ENCODE data around the gene INPP4B.
"Not testable (repeated sequence)": the region's sequence is repeated elsewhere in the genome, so short reads cannot be mapped to it uniquely, and the experiment has no call there.

The INPP4B gene

DNA sequence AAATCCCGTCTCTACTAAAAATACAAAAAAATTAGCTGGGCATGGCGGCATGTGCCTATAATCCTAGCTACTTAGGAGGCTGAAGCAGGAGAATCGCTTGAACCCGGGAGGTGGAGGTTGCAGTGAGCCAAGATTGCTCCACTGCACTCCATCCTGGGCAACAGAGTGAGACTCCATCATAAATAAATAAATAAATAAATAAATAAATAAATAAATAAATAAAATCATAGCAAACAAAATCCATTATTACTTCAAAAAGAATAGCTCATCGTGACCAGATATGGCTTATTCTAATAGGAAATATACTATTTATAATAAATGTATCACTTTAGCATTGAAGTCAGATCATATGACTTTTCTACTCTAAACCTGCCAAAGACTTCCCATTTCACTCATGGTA lies 42.2 kb downstream of the INPP4B start:
- not testable (repeated sequence) for H3K9me3 Mint-ChIP-seq; ATAC-seq; H3K27ac Mint-ChIP-seq; H3K4me1 Mint-ChIP-seq; DNase-seq (ENCODE audit: low spot score in 2 of 2); H3K36me3 Mint-ChIP-seq; H3K4me3 Mint-ChIP-seq

- no peaks in the 10 kb centered on the region for H3K36me3 Mint-ChIP-seq
- no peak overlapping the region for H3K27ac Mint-ChIP-seq
- H3K4me1 Mint-ChIP-seq = no peaks in the 10 kb centered on the region
- ATAC-seq = peak; percentile 76
- H3K4me3 Mint-ChIP-seq = no peak overlapping the region
- no peaks in the 10 kb centered on the region for H3K9me3 Mint-ChIP-seq
- DNase-seq (ENCODE audit: low spot score in 2 of 2) = no peak
Observed at GRCh38 chr4:142801966-142802365, 44.1 kb downstream of the INPP4B start.

DNA sequence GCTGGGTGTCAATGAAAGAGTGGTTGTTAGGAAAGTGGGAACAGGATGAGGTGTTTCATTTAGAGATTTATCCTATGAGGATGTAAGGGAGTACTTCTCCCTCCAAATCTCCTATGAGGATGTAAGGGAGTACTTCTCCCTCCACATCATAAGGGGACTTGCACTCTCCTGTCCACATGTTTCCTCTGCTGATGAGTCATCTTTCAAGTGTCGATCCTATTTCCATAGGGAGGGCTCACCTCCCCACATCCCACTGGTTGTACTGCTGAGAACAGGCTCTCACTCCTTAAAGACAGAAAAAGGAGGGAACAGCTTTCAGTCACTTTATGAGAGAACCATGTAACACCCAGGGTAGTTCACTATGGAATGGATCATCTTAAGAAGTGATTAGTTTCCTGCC lies 65.0 kb downstream of the INPP4B start:
- Mint-ChIP-seq H3K4me1 (no peaks in the 10 kb centered on the region), H3K27ac (no peak overlapping the region), H3K4me3 (no peak overlapping the region), H3K9me3 (no peaks in the 10 kb centered on the region), H3K36me3 (no peaks in the 10 kb centered on the region)
- no peak for DNase-seq (ENCODE audit: low spot score in 2 of 2)
- ATAC-seq = no peak

DNA sequence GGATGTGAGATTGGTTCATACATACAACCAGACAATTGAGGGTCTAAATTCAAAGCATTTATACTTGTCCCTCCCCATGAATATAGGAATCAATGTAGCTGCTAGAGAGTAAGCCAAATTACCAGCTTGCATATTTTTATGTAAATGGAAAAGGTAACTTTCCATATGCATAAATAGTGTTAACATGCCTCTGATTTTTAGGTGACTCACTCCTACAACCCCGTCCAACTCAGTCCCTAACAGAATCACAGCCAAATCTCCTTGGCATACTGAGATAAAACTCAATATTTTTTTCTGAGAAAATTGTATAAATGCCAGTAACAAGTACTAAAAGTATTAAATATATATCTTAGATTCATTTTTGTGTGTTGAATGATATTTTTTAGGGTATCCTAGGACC lies 67.2 kb downstream of the INPP4B start:
- Mint-ChIP-seq H3K4me3 (no peak overlapping the region), H3K4me1 (no peaks in the 10 kb centered on the region), H3K36me3 (no peaks in the 10 kb centered on the region), H3K27ac (no peak overlapping the region), H3K9me3 (no peaks in the 10 kb centered on the region)
- ATAC-seq (no peak), DNase-seq (ENCODE audit: low spot score in 2 of 2) (no peak)

DNA sequence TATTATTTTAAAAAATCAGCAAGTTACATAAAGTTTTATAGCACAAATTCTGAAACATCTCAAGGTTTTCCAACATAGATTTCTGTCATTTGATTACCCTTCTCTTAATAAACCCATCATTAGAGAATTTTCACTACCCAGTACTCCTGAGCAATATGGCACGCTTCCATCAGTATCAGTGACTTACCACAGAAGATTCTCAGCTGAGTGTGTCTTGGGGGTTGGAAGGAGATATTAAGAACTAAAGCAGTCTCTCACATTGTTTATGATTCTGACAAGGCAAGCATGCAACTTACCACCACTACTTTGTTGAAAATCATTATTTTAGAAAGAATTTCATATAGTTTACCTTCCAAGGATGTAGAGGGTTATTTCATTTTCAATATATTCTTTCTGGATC lies 67.7 kb downstream of the INPP4B start:
- no peak for DNase-seq (ENCODE audit: low spot score in 2 of 2)
- no peaks in the 10 kb centered on the region for H3K36me3 Mint-ChIP-seq
- no peak for ATAC-seq
- no peaks in the 10 kb centered on the region for H3K4me1 Mint-ChIP-seq
- no peak overlapping the region for H3K27ac Mint-ChIP-seq
- H3K9me3 Mint-ChIP-seq = no peaks in the 10 kb centered on the region
- H3K4me3 Mint-ChIP-seq = no peak overlapping the region

DNA sequence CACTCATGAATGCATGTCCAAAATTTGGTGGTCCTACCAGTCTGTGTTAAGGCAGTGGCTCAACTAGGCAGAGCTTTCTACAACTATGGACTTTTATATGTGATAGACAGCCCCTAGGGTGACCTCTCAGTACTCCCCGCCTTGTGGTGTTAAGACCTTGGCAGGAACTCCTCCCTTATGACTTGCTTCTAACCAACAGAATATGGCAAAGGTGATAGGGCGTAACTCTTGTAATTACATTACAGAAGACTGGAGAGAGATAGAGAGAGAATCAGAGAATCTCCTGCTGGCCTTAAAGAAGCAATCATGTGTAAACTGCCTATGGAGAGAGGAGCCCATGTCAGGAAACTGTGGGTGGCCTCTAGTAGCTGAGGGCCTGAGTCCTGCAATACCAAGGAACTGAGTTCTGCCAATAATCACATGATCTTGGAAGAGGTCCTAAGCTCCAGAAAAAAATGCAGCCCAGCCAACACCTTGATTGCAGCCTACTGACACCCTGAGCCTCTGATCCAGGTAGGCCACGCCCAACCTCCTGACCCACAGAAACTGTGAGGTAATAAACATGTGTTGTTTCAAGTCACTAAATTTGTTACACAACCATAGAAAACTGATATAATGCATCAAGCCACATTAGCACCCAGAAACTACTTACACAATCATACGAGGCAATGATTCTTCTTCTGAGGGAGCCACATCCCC lies 68.9 kb downstream of the INPP4B start:
- ATAC-seq = no peak
- Mint-ChIP-seq H3K4me1 (no peaks in the 10 kb centered on the region), H3K27ac (no peak overlapping the region), H3K4me3 (no peak overlapping the region), H3K9me3 (no peaks in the 10 kb centered on the region), H3K36me3 (no peaks in the 10 kb centered on the region)
- no peak for DNase-seq (ENCODE audit: low spot score in 2 of 2)

GRCh38 chr4:142776026-142776425 lies 70.1 kb downstream of the INPP4B start:
- Mint-ChIP-seq H3K4me1 (no peaks in the 10 kb centered on the region), H3K27ac (no peak overlapping the region), H3K9me3 (no peaks in the 10 kb centered on the region), H3K4me3 (no peak overlapping the region), H3K36me3 (no peaks in the 10 kb centered on the region)
- no peak for DNase-seq (ENCODE audit: low spot score in 2 of 2)
- no peak for ATAC-seq

- Mint-ChIP-seq H3K4me1 (no peaks in the 10 kb centered on the region), H3K27ac (no peak overlapping the region)
Observed at GRCh38 chr4:142773505-142773904, 72.6 kb downstream of the INPP4B start.

GRCh38 chr4:142762280-142762679 lies 83.8 kb downstream of the INPP4B start:
- Mint-ChIP-seq H3K4me1 (no peaks in the 10 kb centered on the region), H3K27ac (no peak overlapping the region), H3K36me3 (no peaks in the 10 kb centered on the region), H3K4me3 (no peak overlapping the region), H3K9me3 (no peaks in the 10 kb centered on the region)
- ATAC-seq (no peak), DNase-seq (ENCODE audit: low spot score in 2 of 2) (no peak)

More at GRCh38 chr4:142773505-142773904, 72.6 kb downstream of the INPP4B start:
- Mint-ChIP-seq H3K4me3 (no peak overlapping the region), H3K9me3 (no peaks in the 10 kb centered on the region), H3K36me3 (no peaks in the 10 kb centered on the region)
- no peak for ATAC-seq
- no peak for DNase-seq (ENCODE audit: low spot score in 2 of 2)

DNA sequence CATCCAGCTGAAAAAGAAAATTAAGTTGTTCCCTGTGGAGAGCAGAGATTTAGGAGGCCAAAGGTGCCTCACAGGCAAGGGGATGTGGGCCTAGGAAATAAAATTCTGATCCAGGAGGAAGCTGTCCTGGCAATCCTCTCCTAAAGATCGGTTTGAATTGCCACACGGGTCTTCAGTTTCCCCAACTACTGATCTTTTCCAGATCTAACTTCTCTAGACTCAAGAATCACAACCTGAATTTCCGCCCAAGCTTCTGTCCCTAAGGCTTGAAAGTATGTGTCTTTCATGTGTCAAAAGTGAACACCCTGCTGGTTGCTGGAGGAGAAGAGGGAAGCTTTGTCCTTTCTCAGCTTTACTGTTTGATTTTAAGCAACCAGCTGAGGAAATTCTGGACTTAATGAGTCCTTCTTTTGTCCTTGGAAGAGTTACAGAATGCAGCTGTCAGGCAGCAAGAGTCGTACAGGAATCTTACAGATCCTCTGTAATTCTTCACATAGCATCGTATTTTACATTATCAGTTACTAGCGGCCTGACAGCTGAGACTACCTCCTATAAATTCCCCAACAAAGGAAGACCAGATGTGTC lies 93.8 kb downstream of the INPP4B start:
- H3K9me3 Mint-ChIP-seq = no peaks in the 10 kb centered on the region
- no peak for ATAC-seq
- H3K4me3 Mint-ChIP-seq = no peak overlapping the region
- H3K27ac Mint-ChIP-seq = no peak overlapping the region
- no peaks in the 10 kb centered on the region for H3K36me3 Mint-ChIP-seq
- H3K4me1 Mint-ChIP-seq = no peaks in the 10 kb centered on the region
- no peak for DNase-seq (ENCODE audit: low spot score in 2 of 2)

- ATAC-seq (no peak), DNase-seq (ENCODE audit: low spot score in 2 of 2) (no peak)
- H3K4me3 Mint-ChIP-seq = no peak overlapping the region
- peaks cover 12% of the 10 kb centered on the region for H3K9me3 Mint-ChIP-seq
- H3K27ac Mint-ChIP-seq = no peak overlapping the region
- no peaks in the 10 kb centered on the region for H3K36me3 Mint-ChIP-seq
- H3K4me1 Mint-ChIP-seq = no peaks in the 10 kb centered on the region
Observed at GRCh38 chr4:142743121-142743825, 102.8 kb downstream of the INPP4B start.

- H3K4me1 Mint-ChIP-seq = no peaks in the 10 kb centered on the region
- no peak overlapping the region for H3K4me3 Mint-ChIP-seq
- no peaks in the 10 kb centered on the region for H3K36me3 Mint-ChIP-seq
Observed at GRCh38 chr4:142741995-142742394, 104.1 kb downstream of the INPP4B start.

DNA sequence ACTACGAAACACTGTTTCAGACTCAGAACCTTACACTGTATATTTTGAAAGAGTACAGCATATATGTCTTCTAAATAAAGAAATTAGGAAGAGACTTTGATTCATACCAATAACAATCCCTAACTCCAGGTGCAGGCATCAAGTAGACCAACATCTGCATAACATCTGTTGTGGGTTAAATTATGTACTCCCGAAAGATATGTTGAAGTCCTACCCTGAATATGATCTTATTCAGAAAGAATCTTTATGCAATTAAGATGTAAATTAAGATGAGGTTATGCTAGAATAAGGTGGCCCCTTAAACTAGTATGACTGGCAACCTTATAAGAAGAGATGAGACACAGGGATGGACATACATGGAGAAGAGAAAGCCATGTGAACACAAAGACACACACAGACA lies 117.9 kb downstream of the INPP4B start:
- H3K4me3 Mint-ChIP-seq = no peak overlapping the region
- H3K4me1 Mint-ChIP-seq = no peaks in the 10 kb centered on the region
- no peaks in the 10 kb centered on the region for H3K9me3 Mint-ChIP-seq
- DNase-seq (ENCODE audit: low spot score in 2 of 2) (no peak), ATAC-seq (no peak)
- H3K36me3 Mint-ChIP-seq = no peaks in the 10 kb centered on the region
- no peak overlapping the region for H3K27ac Mint-ChIP-seq

More at GRCh38 chr4:142741995-142742394, 104.1 kb downstream of the INPP4B start:
- ATAC-seq = no peak
- no peak for DNase-seq (ENCODE audit: low spot score in 2 of 2)
- peaks cover 12% of the 10 kb centered on the region for H3K9me3 Mint-ChIP-seq
- H3K27ac Mint-ChIP-seq = no peak overlapping the region

- DNase-seq (ENCODE audit: low spot score in 2 of 2) (no peak), ATAC-seq (no peak)
- H3K9me3 Mint-ChIP-seq = no peaks in the 10 kb centered on the region
- no peaks in the 10 kb centered on the region for H3K4me1 Mint-ChIP-seq
- no peaks in the 10 kb centered on the region for H3K36me3 Mint-ChIP-seq
- H3K4me3 Mint-ChIP-seq = no peak overlapping the region
- H3K27ac Mint-ChIP-seq = no peak overlapping the region
Observed at GRCh38 chr4:142727149-142727548, 119.0 kb downstream of the INPP4B start.

DNA sequence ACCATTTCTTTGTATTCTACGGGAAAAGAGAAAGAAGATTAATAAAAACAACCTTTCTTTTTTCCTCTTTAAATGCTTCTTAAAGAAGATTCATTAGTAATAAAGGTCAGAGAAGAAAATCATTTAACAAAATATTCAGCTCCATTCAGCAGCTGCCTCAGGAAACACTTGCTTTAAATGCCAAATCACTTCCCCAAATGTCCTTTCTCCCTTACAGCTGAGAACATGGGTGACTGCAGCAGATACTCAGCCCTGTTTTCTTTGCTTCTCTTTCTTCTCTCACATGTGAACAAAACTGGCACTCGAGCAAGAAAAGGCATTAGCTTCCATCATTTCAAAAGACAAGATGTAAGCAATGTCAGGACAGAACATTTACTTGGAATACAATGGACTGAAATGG lies 120.2 kb downstream of the INPP4B start:
- H3K36me3 Mint-ChIP-seq = no peaks in the 10 kb centered on the region
- no peak overlapping the region for H3K27ac Mint-ChIP-seq
- H3K4me3 Mint-ChIP-seq = no peak overlapping the region
- no peaks in the 10 kb centered on the region for H3K4me1 Mint-ChIP-seq
- no peak for ATAC-seq
- H3K9me3 Mint-ChIP-seq = no peaks in the 10 kb centered on the region
- no peak for DNase-seq (ENCODE audit: low spot score in 2 of 2)

GRCh38 chr4:142721187-142721586 lies 124.9 kb downstream of the INPP4B start:
- H3K36me3 Mint-ChIP-seq = no peaks in the 10 kb centered on the region
- DNase-seq (ENCODE audit: low spot score in 2 of 2) = no peak
- H3K4me3 Mint-ChIP-seq = no peak overlapping the region
- H3K27ac Mint-ChIP-seq = no peak overlapping the region
- no peaks in the 10 kb centered on the region for H3K9me3 Mint-ChIP-seq
- no peaks in the 10 kb centered on the region for H3K4me1 Mint-ChIP-seq
- ATAC-seq = no peak
